Activated T-helper 2 cell treated with anti-CD3 and anti-CD28 coated beads, Interferon-gamma antibody, Interleukin-2, Interleukin-4, amounts not matched to agents 10 μg/mL and 5 μg/mL and 100 μg/mL, durations not matched to agents 14 hours and 24 hours and 36 hours (primary cell): ENCODE data around the gene SEMA7A. TPM values are rescaled to one million over a fixed set of nuclear protein-coding genes. Genes with fewer than 3 reads are reported as not detected.
"Not testable (repeated sequence)": the region's sequence is repeated elsewhere in the genome, so short reads cannot be mapped to it uniquely, and the experiment has no call there.

ENCODE experiments used
- DNase-seq: peaks from one replicate; pipeline ENCODE4 v3.0.0; 2021; ENCODE audit warnings: low spot score
- H3K27ac Mint-ChIP-seq: one replicate; pipeline ENCODE4 v1.8.0; 2021; ENCODE audit warnings: mixed read lengths
- H3K27me3 Mint-ChIP-seq: one replicate; pipeline ENCODE4 v1.8.0; 2021; ENCODE audit warnings: low read depth, mixed read lengths
- H3K36me3 Mint-ChIP-seq: one replicate; pipeline ENCODE4 v1.8.0; 2021; ENCODE audit warnings: low read depth, mixed read lengths
- H3K4me1 Mint-ChIP-seq: one replicate; pipeline ENCODE4 v1.8.0; 2021; ENCODE audit warnings: low read depth, mixed read lengths
- H3K4me3 Mint-ChIP-seq: one replicate; pipeline ENCODE4 v1.8.0; 2021; ENCODE audit warnings: low read depth, mild to moderate bottlenecking, moderate library complexity, mixed read lengths
- H3K9me3 Mint-ChIP-seq: one replicate; pipeline ENCODE4 v1.8.0; 2021; ENCODE audit warnings: mixed read lengths
- intact Hi-C: fragments of 100-400 bp; cut with micrococcal nuclease; formaldehyde crosslinking; loops from one replicate; pipeline ENCODE4 v1.15.1; 2023
- total RNA-seq: library from RNA; stranded (reverse); gene quantifications from 2 replicates; pipeline ENCODE4 v1.2.3, GENCODE V29; 2022

Gene SEMA7A
- total RNA-seq, 1 donor from 2014 or later: 45.9 TPM

DNA sequence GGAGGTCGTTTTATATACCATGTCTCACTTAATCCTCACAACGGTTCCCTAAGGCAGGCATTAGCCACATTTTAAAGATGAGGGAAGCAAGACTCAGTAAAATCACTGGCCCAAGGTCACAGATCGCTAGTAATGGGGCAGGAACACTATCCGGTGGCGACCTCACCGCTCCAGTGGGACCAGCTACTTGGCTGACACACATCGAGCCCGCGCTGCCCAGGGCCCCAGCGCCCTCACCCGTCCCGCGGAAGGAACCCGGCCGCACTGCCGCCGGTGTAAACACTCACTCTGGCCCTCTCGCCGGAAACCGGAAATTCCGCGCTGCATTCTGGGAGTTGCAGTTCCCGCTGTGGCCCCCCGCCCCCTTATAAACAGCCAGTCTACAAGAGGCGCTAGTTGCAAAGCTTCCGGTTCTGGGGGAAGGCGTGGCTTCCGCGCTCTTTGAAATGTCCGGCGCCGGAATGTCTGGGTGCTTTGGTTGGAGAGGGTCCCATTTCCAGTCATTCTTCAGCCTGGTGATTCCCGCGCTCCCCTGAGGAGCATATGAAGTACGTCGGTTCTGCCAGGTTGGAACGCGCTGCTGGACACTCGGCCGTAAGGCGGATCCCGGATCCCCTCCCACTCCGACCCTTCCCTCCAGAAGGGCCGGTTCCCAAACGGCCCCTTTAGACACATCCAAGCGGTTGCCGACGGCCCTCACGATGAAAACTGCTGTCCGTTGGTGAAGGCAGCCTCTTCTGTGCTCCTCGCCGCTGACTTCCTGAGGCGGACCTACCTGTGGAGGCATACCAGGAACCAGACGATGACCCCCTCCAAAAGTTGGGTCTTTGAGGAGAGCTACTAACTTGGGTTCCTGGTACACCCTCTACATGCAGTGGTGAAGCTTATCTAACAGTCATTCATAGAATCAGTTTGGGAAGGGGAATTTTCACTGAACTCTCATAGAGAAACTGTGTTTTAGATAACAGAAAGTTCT lies 27.4 kb upstream of the SEMA7A start, which contains the start of gene UBL7:
Gene UBL7, minus strand, starts transcription at position 290 of the 976 bp plus-strand sequence. CDS start 2,293 bp downstream, outside the sequence.
- H3K9me3 Mint-ChIP-seq: peaks cover 10% of the 10 kb centered on the region

GRCh38 chr15:74460298-74460697 lies 26.5 kb upstream of the SEMA7A start:
- Mint-ChIP-seq H3K4me1 (peaks cover 43% of the 10 kb centered on the region), H3K36me3 (peaks cover 34% of the 10 kb centered on the region), H3K27me3 (no peaks in the 10 kb centered on the region), H3K4me3 (peak overlapping the region; percentile 96), H3K27ac (peak overlapping the region; percentile 96), H3K9me3 (peaks cover 10% of the 10 kb centered on the region)
- intact Hi-C loops: loop anchor here (2.0 to 10.0 kb wide), 3 partner anchors 155 to 995 kb away; partner anchors contain the start of genes CLK3, PML, SIN3A and STOML1
- no peak for DNase-seq

More for the DNA sequence above, 27.4 kb upstream of the SEMA7A start, which contains the start of gene UBL7:
- Mint-ChIP-seq H3K4me1 (peaks cover 44% of the 10 kb centered on the region), H3K4me3 (peak within 1 kb of the TSS; percentile 96), H3K27me3 (no peaks in the 10 kb centered on the region), H3K36me3 (peaks cover 40% of the 10 kb centered on the region), H3K27ac (peak within 1 kb of the TSS; percentile 96)
- peak; percentile 95 for DNase-seq
- intact Hi-C loops: loop anchor here (1.0 to 10.0 kb wide), 7 partner anchors 23 to 994 kb away; partner anchors contain the start of genes CLK3, PML, SIN3A and STOML1

DNA sequence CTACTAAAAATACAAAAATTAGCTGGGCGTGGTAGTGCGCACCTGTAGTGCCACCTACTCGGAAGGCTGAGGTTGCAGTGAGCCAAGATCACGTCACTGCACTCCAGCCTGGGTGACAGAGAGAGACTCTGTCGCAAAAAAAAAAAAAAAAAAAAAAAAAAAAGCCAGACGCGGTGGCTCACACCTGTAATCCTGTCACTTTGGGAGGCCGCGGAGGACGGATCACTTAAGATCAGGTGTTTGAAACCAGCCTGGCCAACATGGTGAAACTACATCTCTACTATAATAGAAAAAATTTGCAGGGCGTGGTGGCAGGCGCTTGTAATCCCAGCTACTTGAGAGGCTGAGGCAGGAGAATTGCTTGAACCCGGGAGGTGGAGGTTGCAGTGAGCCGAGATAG lies 26.0 kb upstream of the SEMA7A start:
- not testable (repeated sequence) for DNase-seq, H3K27me3 Mint-ChIP-seq, H3K27ac Mint-ChIP-seq, H3K9me3 Mint-ChIP-seq
- peaks cover 30% of the 10 kb centered on the region for H3K36me3 Mint-ChIP-seq
- intact Hi-C loops: loop anchor here (2.0 to 10.0 kb wide), 3 partner anchors 155 to 995 kb away; partner anchors contain the start of genes CLK3, PML, SIN3A and STOML1
- H3K4me1 Mint-ChIP-seq: peaks cover 42% of the 10 kb centered on the region
- H3K4me3 Mint-ChIP-seq: peak overlapping the region; percentile 96

- Mint-ChIP-seq H3K4me3 (no peak overlapping the region), H3K9me3 (peaks cover 3% of the 10 kb centered on the region), H3K36me3 (peaks cover 31% of the 10 kb centered on the region), H3K4me1 (peaks cover 43% of the 10 kb centered on the region), H3K27me3 (no peaks in the 10 kb centered on the region), H3K27ac (no peak overlapping the region)
- intact Hi-C loops: no loop called here
- no peak for DNase-seq
These were observed 24.7 kb upstream of the SEMA7A start for GRCh38 chr15:74458473-74458872.

GRCh38 chr15:74457036-74457435 lies 23.3 kb upstream of the SEMA7A start:
- H3K4me3 Mint-ChIP-seq, DNase-seq, H3K27me3 Mint-ChIP-seq, H3K9me3 Mint-ChIP-seq, intact Hi-C loops, H3K27ac Mint-ChIP-seq: not testable (repeated sequence)
- H3K36me3 Mint-ChIP-seq: peaks cover 41% of the 10 kb centered on the region
- peaks cover 39% of the 10 kb centered on the region for H3K4me1 Mint-ChIP-seq

DNA sequence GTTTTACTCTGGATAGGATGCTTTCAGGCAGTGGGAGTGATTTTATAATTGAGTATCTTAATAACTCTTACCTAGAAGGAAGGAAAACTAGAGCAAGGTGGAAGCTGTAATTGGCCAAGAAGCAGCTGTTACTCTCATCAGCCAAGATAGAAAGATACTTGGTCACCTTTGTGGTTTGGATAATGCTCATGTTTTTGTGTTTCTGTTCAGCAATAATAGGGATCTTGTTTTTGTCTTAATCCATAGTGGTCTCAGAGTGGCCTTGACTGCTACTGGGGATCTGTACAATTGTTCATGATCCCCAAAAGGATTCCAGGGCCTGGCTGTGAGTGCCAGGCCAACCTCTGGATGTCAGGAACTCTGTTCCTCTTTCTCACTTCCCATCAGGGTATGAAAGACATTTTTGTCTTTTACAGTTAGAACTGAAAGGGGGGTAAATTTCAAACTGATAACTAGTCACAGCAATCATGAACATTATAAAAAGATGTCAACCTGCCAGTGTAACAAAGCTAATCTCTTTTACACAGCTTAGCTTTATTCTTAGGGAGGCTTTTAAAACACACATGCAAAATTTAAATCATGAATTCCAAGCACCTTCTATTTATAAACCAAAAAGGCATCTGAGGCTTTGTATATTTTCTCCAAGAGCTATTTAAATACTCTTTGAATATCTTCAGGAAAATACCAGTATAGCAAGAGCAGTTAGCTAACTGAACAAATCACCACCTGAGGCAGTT lies 21.2 kb upstream of the SEMA7A start:
- H3K4me3 Mint-ChIP-seq: no peak overlapping the region
- intact Hi-C loops: no loop called here
- H3K9me3 Mint-ChIP-seq: no peaks in the 10 kb centered on the region
- no peaks in the 10 kb centered on the region for H3K27me3 Mint-ChIP-seq
- no peak overlapping the region for H3K27ac Mint-ChIP-seq
- H3K36me3 Mint-ChIP-seq: peaks cover 59% of the 10 kb centered on the region
- peaks cover 29% of the 10 kb centered on the region for H3K4me1 Mint-ChIP-seq
- DNase-seq: no peak

- Mint-ChIP-seq H3K4me1 (peaks cover 29% of the 10 kb centered on the region), H3K27ac (no peak overlapping the region), H3K9me3 (no peaks in the 10 kb centered on the region), H3K36me3 (peaks cover 66% of the 10 kb centered on the region), H3K4me3 (no peak overlapping the region), H3K27me3 (no peaks in the 10 kb centered on the region)
- intact Hi-C loops: no loop called here
- DNase-seq: no peak
These were observed 20.4 kb upstream of the SEMA7A start for GRCh38 chr15:74453925-74454763.

DNA sequence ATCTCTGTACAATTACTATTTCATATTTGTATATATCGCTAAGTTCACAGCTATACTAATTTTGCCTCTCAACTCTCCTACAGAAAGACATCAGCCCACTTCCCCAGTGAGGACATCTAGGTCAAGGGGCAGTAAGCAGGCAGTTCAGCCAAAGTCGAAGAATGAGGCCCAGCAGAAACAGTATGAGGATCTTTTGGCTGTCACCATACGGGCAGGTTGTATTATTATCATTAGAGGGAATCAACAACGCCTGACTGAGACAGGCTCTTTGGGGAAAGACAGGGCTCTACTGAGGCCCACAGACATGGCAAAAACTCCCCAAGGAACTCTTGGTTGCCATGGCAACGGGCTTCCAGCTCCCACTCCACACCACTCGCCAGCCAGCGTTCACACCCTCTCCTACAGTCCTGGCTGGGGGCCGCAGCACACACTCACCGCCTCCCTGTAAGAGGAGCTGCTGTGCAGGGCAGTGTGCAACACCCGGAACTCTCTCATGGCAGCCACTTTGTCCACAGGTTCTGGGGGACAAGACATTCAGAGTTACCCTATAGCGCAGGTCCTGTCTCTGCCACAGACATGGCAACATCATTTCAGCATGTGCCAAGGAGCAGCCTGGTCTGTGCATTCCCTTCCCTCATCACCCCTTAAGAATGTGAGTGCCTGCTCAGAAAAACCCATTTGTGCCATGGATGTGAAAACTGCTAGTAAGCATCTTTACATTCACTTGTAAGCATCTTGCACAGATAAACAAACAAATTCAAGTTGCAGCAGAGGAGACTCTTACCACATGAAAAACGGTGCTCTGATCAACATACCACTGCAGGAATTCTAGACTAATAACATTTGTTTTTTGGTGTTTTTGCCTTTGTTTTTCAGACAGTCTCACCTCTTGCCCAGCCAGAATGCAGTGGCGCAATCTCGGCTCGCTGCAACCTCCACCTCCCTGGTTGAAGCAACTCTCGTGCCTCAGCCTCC lies 18.4 kb upstream of the SEMA7A start:
- Mint-ChIP-seq H3K4me3 (no peak overlapping the region), H3K4me1 (peaks cover 26% of the 10 kb centered on the region), H3K9me3 (no peaks in the 10 kb centered on the region), H3K27ac (no peak overlapping the region), H3K36me3 (peaks cover 66% of the 10 kb centered on the region), H3K27me3 (no peaks in the 10 kb centered on the region)
- intact Hi-C loops: no loop called here
- DNase-seq: no peak

DNA sequence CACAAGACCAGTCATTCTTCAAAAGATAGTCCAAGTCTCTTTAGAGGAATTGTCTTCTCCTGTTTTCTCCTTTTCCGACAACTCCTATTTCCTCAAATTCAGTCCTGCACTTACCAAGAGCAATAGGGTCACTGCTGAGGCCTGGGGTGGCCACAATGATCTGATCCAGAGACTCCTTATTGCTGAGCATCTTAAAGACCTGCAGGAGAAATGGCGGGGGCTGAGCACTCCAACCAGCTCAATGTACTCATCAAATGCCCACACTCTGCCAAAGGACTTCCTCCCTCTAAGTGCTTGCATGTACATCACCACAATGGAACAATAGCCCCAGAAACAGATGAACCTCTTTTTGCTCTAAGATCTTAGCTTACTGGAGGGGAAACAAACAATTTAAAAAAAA lies 17.6 kb upstream of the SEMA7A start:
- Mint-ChIP-seq H3K4me3 (no peak overlapping the region), H3K36me3 (peaks cover 70% of the 10 kb centered on the region), H3K27ac (no peak overlapping the region), H3K4me1 (peaks cover 23% of the 10 kb centered on the region), H3K9me3 (no peaks in the 10 kb centered on the region), H3K27me3 (no peaks in the 10 kb centered on the region)
- DNase-seq: no peak
- intact Hi-C loops: no loop called here

GRCh38 chr15:74449643-74450205 lies 16.0 kb upstream of the SEMA7A start:
- Mint-ChIP-seq H3K27ac (no peak overlapping the region), H3K36me3 (peaks cover 74% of the 10 kb centered on the region), H3K4me1 (peaks cover 16% of the 10 kb centered on the region), H3K9me3 (no peaks in the 10 kb centered on the region), H3K27me3 (no peaks in the 10 kb centered on the region), H3K4me3 (no peak overlapping the region)
- DNase-seq: no peak
- intact Hi-C loops: no loop called here

DNA sequence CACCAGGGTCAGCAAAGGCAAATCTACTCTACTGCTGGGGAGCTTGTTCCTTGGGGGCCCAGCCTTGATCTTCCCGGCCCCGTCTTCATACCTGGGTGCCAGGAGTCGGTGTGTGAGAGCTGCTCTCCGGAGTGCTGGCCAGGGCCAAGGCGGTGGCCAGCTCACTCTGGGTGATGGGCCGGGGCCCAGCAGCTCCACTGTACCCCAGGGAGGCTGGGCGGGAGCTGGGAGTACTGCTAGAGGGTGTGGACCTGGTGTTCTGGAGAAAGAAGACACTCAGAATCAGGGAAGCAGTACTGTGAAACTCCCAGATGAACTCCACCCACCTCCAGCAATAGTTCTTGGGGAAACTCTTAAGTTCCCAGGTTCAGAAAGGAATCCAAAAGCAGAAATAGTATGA lies 15.3 kb upstream of the SEMA7A start:
- intact Hi-C loops: no loop called here
- Mint-ChIP-seq H3K4me1 (peaks cover 10% of the 10 kb centered on the region), H3K9me3 (no peaks in the 10 kb centered on the region), H3K36me3 (peaks cover 69% of the 10 kb centered on the region), H3K27me3 (no peaks in the 10 kb centered on the region), H3K4me3 (no peak overlapping the region), H3K27ac (no peak overlapping the region)
- no peak for DNase-seq
